WTC11 (cell line): ENCODE measurements around the gene CHFR. TPM values are rescaled to one million over a fixed set of nuclear protein-coding genes. Genes with fewer than 3 reads are reported as not detected.

Experiments
- ATAC-seq: fragments of 200-7000 bp; cut with Tn5 transposase; 2 replicates; pipeline ENCODE4 v1.10.0; 2021; ENCODE audit warnings: mild to moderate bottlenecking, moderate library complexity
- CTCF ChIA-PET: fragments of 300-600 bp; sonication (Branson Sonifier 250); formaldehyde crosslinking; loops from one replicate; lab custom pipeline; 2021; ENCODE audit warnings: antibody characterized with exemption; lab: Charles Lee
- POLR2A ChIA-PET: fragments of 350-600 bp; sonication (Branson Sonifier 250); formaldehyde crosslinking; loops from one replicate; lab custom pipeline; 2021; ENCODE audit warnings: antibody characterized with exemption; lab: Charles Lee
- DNase-seq: peaks from one replicate; pipeline ENCODE4 v3.0.0; 2021; ENCODE audit warnings: low spot score
- H3K27ac Mint-ChIP-seq: 2 replicates; pipeline ENCODE4 v1.8.0; 2021; ENCODE audit warnings: mixed read lengths
- H3K27me3 Mint-ChIP-seq: 2 replicates; pipeline ENCODE4 v1.8.0; 2021; ENCODE audit warnings: low read depth, mild to moderate bottlenecking, moderate library complexity, mixed read lengths
- H3K36me3 Mint-ChIP-seq: 2 replicates; pipeline ENCODE4 v1.8.0; 2021; ENCODE audit warnings: mixed read lengths
- H3K4me1 Mint-ChIP-seq: 2 replicates; pipeline ENCODE4 v1.8.0; 2022; ENCODE audit warnings: mixed read lengths
- H3K4me3 Mint-ChIP-seq: 2 replicates; pipeline ENCODE4 v1.8.0; 2021; ENCODE audit warnings: mild to moderate bottlenecking, moderate library complexity, mixed read lengths
- H3K9me3 Mint-ChIP-seq: 2 replicates; pipeline ENCODE4 v1.8.0; 2021; ENCODE audit warnings: mixed read lengths
- AFF4 ChIP-seq: sonication (generic); formaldehyde crosslinking; IDR thresholded peaks from 2 replicates; pipeline ENCODE4 v1.8.1; 2023; ENCODE audit warnings: mild to moderate bottlenecking, missing genetic modification reagents, borderline replicate concordance
- AR ChIP-seq: fragments of 250-450 bp; sonication (Bioruptor Pico); IDR thresholded peaks from 2 replicates; pipeline ENCODE4 v1.9.0; 2021; ENCODE audit warnings: mild to moderate bottlenecking
- CDX4 ChIP-seq: fragments of 250-450 bp; sonication (Bioruptor Pico); IDR thresholded peaks from 2 replicates; pipeline ENCODE4 v1.9.0; 2021; ENCODE audit warnings: moderate library complexity, mild to moderate bottlenecking, inconsistent platforms, borderline replicate concordance
- CTCF ChIP-seq: fragments of 200-600 bp; IDR thresholded peaks from 2 replicates; pipeline ENCODE4 v1.8.0; 2022; ENCODE audit warnings: antibody characterized with exemption
- ERG ChIP-seq: fragments of 250-450 bp; sonication (Bioruptor Pico); IDR thresholded peaks from 2 replicates; pipeline ENCODE4 v1.8.0; 2021; ENCODE audit warnings: mild to moderate bottlenecking
- ESRRA ChIP-seq: sonication (generic); formaldehyde crosslinking; IDR thresholded peaks from 2 replicates; pipeline ENCODE4 v1.8.1; 2022; ENCODE audit warnings: mild to moderate bottlenecking, missing genetic modification reagents, borderline replicate concordance
- GRHL2 ChIP-seq: fragments of 250-450 bp; sonication (Bioruptor Pico); IDR thresholded peaks from 2 replicates; pipeline ENCODE4 v1.8.0; 2022; ENCODE audit warnings: mild to moderate bottlenecking, moderate library complexity; ENCODE audit not compliant: insufficient replicate concordance, severe bottlenecking
- GTF2I ChIP-seq: fragments of 250-450 bp; sonication (Bioruptor Pico); conservative IDR thresholded peaks from 2 replicates; pipeline ENCODE4 v1.4.0; 2021; ENCODE audit warnings: mild to moderate bottlenecking
- JAZF1 ChIP-seq: fragments of 250-450 bp; sonication (Bioruptor Pico); IDR thresholded peaks from 2 replicates; pipeline ENCODE4 v1.9.0; 2021; ENCODE audit warnings: moderate library complexity, mild to moderate bottlenecking, inconsistent platforms
- KAT7 ChIP-seq: sonication (generic); formaldehyde crosslinking; IDR thresholded peaks from 2 replicates; pipeline ENCODE4 v1.8.1; 2023; ENCODE audit warnings: missing genetic modification reagents, mild to moderate bottlenecking, borderline replicate concordance
- NFE2L1 ChIP-seq: sonication (generic); formaldehyde crosslinking; IDR thresholded peaks from 2 replicates; pipeline ENCODE4 v1.8.1; 2023; ENCODE audit warnings: missing genetic modification reagents
- OVOL2 ChIP-seq: fragments of 250-450 bp; sonication (Bioruptor Pico); IDR thresholded peaks from 2 replicates; pipeline ENCODE4 v1.9.0; 2021; ENCODE audit warnings: mild to moderate bottlenecking, borderline replicate concordance
- RORB ChIP-seq: fragments of 250-450 bp; sonication (Bioruptor Pico); IDR thresholded peaks from 2 replicates; pipeline ENCODE4 v1.9.0; 2021; ENCODE audit warnings: mild to moderate bottlenecking
- SP1 ChIP-seq: sonication (generic); formaldehyde crosslinking; conservative IDR thresholded peaks from 2 replicates; pipeline ENCODE4 v1.8.1; 2022; ENCODE audit warnings: missing genetic modification reagents
- TEAD4 ChIP-seq: sonication (generic); formaldehyde crosslinking; IDR thresholded peaks from 2 replicates; pipeline ENCODE4 v1.8.0; 2022; ENCODE audit warnings: mild to moderate bottlenecking, missing genetic modification reagents
- USF1 ChIP-seq: sonication (generic); formaldehyde crosslinking; IDR thresholded peaks from 2 replicates; pipeline ENCODE4 v1.8.0; 2022; ENCODE audit warnings: mild to moderate bottlenecking, missing genetic modification reagents
- ZMAT4 ChIP-seq: fragments of 250-450 bp; sonication (Bioruptor Pico); IDR thresholded peaks from 2 replicates; pipeline ENCODE4 v1.9.0; 2021; ENCODE audit warnings: mild to moderate bottlenecking
- ZNF121 ChIP-seq: sonication (generic); formaldehyde crosslinking; IDR thresholded peaks from 2 replicates; pipeline ENCODE4 v1.8.0; 2023; ENCODE audit warnings: missing genetic modification reagents
- ZNF532 ChIP-seq: fragments of 250-450 bp; sonication (Bioruptor Pico); IDR thresholded peaks from 2 replicates; pipeline ENCODE4 v1.9.0; 2021; ENCODE audit warnings: mild to moderate bottlenecking, borderline replicate concordance
- ZNF671 ChIP-seq: fragments of 250-450 bp; sonication (Bioruptor Pico); IDR thresholded peaks from 2 replicates; pipeline ENCODE4 v1.8.0; 2021; ENCODE audit warnings: mild to moderate bottlenecking
- total RNA-seq: library from RNA; stranded (reverse); gene quantifications from 3 replicates; pipeline ENCODE4 v1.2.3, GENCODE V29; 2021

Gene CHFR
- total RNA-seq, 1 experiment from 2014 or later, result 58.7 TPM

GRCh38 chr12:132804426-132804861, 83.0 kb downstream of the CHFR start (continued):
- TF ChIP-seq GRHL2 (CRISPR knock-in tag) (no peak), ZMAT4 (CRISPR knock-in tag) (no peak), SP1 (CRISPR knock-in tag) (no peak), OVOL2 (no peak)

GRCh38 chr12:132803888-132804287, 83.5 kb downstream of the CHFR start:
- Mint-ChIP-seq H3K9me3 (no peaks in the 10 kb centered on the region), H3K27ac (no peak overlapping the region), H3K4me3 (no peak overlapping the region), H3K4me1 (no peaks in the 10 kb centered on the region), H3K27me3 (no peaks in the 10 kb centered on the region), H3K36me3 (peaks cover 73% of the 10 kb centered on the region)
- ChIA-PET CTCF (no interaction called here), POLR2A (no interaction called here)
- TF ChIP-seq RORB (CRISPR knock-in tag) (no peak), ZNF532 (CRISPR knock-in tag) (no peak), JAZF1 (CRISPR knock-in tag) (no peak), ESRRA (CRISPR knock-in tag) (no peak), CDX4 (CRISPR knock-in tag) (no peak), KAT7 (no peak), ERG (CRISPR knock-in tag) (no peak), ZNF121 (no peak), NFE2L1 (CRISPR knock-in tag) (no peak), ZNF671 (no peak), TEAD4 (no peak), USF1 (CRISPR knock-in tag) (no peak), AR (CRISPR knock-in tag) (no peak), CTCF (no peak), GTF2I (CRISPR knock-in tag) (no peak), AFF4 (no peak)
- DNase-seq, result no peak
- no peak for ATAC-seq
